GM21423 (cell line): ENCODE measurements around the gene ITGB2.
"Not testable (repeated sequence)": the region's sequence is repeated elsewhere in the genome, so short reads cannot be mapped to it uniquely, and the experiment has no call there.

Experiments used
- ATAC-seq: cut with Tn5 transposase; IDR thresholded peaks from one replicate; pipeline ENCODE4 v1.9.1; 2021; ENCODE audit warnings: mild to moderate bottlenecking, moderate library complexity; ENCODE audit not compliant: unreplicated experiment

ITGB2 gene

GRCh38 chr21:44887126-44887806, 33.4 kb downstream of the ITGB2 start:
- no peak for ATAC-seq

- ATAC-seq = no peak
Observed at GRCh38 chr21:44886113-44887075, 34.3 kb downstream of the ITGB2 start.

GRCh38 chr21:44885615-44886014, 35.1 kb downstream of the ITGB2 start:
- ATAC-seq = no peak

- ATAC-seq = no peak
Observed at GRCh38 chr21:44884097-44884496, 36.6 kb downstream of the ITGB2 start.

- ATAC-seq = no peak
Observed at GRCh38 chr21:44883250-44883649, 37.4 kb downstream of the ITGB2 start.

GRCh38 chr21:44881198-44881872, 39.4 kb downstream of the ITGB2 start:
- no peak for ATAC-seq

- no peak for ATAC-seq
Observed at GRCh38 chr21:44880405-44881197, 40.1 kb downstream of the ITGB2 start.

GRCh38 chr21:44879238-44879637, 41.5 kb downstream of the ITGB2 start:
- not testable (repeated sequence) for ATAC-seq

- no peak for ATAC-seq
Observed at GRCh38 chr21:44878053-44878982, 42.4 kb downstream of the ITGB2 start.

- no peak for ATAC-seq
Observed at GRCh38 chr21:44876849-44877575, 43.7 kb downstream of the ITGB2 start.

GRCh38 chr21:44875316-44875700, 45.4 kb downstream of the ITGB2 start:
- ATAC-seq = no peak

GRCh38 chr21:44874497-44875315, 46.0 kb downstream of the ITGB2 start:
- ATAC-seq = peak; percentile 10

- ATAC-seq = no peak
Observed at GRCh38 chr21:44874240-44874496, 46.5 kb downstream of the ITGB2 start.

- ATAC-seq = peak; percentile 69
Observed at GRCh38 chr21:44873356-44874239, 47.1 kb downstream of the ITGB2 start, which contains the start of gene PTTG1IP. Gene PTTG1IP, minus strand, starts transcription at chr21:44873690. Its CDS starts 74 bp downstream, at chr21:44873616.

- ATAC-seq = no peak
Observed at GRCh38 chr21:44872649-44873355, 47.9 kb downstream of the ITGB2 start.

- ATAC-seq = no peak
Observed at GRCh38 chr21:44872323-44872648, 48.4 kb downstream of the ITGB2 start.
